ENCODE results near the gene PIK3C2G. TPM values are rescaled to one million over a fixed set of nuclear protein-coding genes. Genes with fewer than 3 reads are reported as not detected.

The PIK3C2G gene
- total and polyA plus RNA-seq, 10 of the 15 experiments (the other 5 are each of a cell fraction or from before 2014, with no cell fraction given) = not detected

GRCh38 chr12:18222699-18223098, 38.6 kb upstream of the PIK3C2G start:
- POLR2A ChIA-PET = no interaction called here
- FAIRE-seq (no peak), ATAC-seq (no peak), DNase-seq (ENCODE audit: low read depth, low spot score) (no peak)
- H3K27ac ChIP-seq (ENCODE audit: control insufficient read depth, insufficient read depth) = no peak overlapping the region
- TF ChIP-seq STAT3 (IDR thresholded peaks at IDR 0.05; ENCODE audit: low read depth, low read length) = no peak
- TF ChIP-seq SREBF1 (IDR thresholded peaks at IDR 0.05; ENCODE audit: low read length) = no peak
- no peak for TF ChIP-seq SUZ12 (IDR thresholded peaks at IDR 0.05; ENCODE audit: unreplicated experiment)
- no peak for TF ChIP-seq IKZF1 (conservative IDR thresholded peaks at IDR 0.05)
- no peak for TF ChIP-seq EED (IDR thresholded peaks at IDR 0.05; ENCODE audit: low read depth)
- no peak for TF ChIP-seq CBFB (IDR thresholded peaks at IDR 0.05; ENCODE audit: low read depth)
- no peak for TF ChIP-seq ZBTB33 (IDR thresholded peaks at IDR 0.05)
- TF ChIP-seq SMAD5 (IDR thresholded peaks at IDR 0.05; ENCODE audit: low read depth) = no peak
- TF ChIP-seq TAF1 (IDR thresholded peaks at IDR 0.05; ENCODE audit: borderline replicate concordance, low read depth, low read length) = no peak
- TF ChIP-seq IRF4 (IDR thresholded peaks at IDR 0.05; ENCODE audit: low read depth, low read length) = no peak
- no peak for TF ChIP-seq ZZZ3 (IDR thresholded peaks at IDR 0.05; ENCODE audit: control insufficient read depth, insufficient read length, low read depth)
- TF ChIP-seq PAX8 (IDR thresholded peaks at IDR 0.05) = no peak
- H2AFZ ChIP-seq (ENCODE audit: control insufficient read depth, low read depth, low read length) = no peak overlapping the region
- SMC1A ChIA-PET (ENCODE audit: uncharacterized antibody, unreplicated experiment) = interaction anchor here (1.3 to 1.5 kb wide), 3 partner anchors 62 to 86 kb away, joined by 3 to 6 read pairs (median 5); no protein-coding TSS in a partner anchor
- intact Hi-C loops (cut with micrococcal nuclease; ENCODE audit: unreplicated experiment) (no loop called here), in situ Hi-C loops (cut with MboI) (no loop called here)
- BruUV-seq (replicated peaks) = no TSS peak
- 67% methylated on average over 1 of the region's 1 CpG for WGBS (ENCODE audit: insufficient coverage, insufficient replicate concordance, low lambda C conversion rate, missing lambda C conversion rate)
- no peak overlapping the region for H3K4me3 ChIP-seq
- H3K4me2 ChIP-seq (ENCODE audit: control insufficient read depth, insufficient read depth) = no peak overlapping the region
- H3K36me3 ChIP-seq (ENCODE audit: control insufficient read depth in 2 of 2, insufficient read depth in 2 of 2, low read length in 1 of 2) = no peaks in the 10 kb centered on the region
- no peaks in the 10 kb centered on the region for H3K79me2 ChIP-seq (ENCODE audit: control insufficient read depth, insufficient read depth, low read length)
- no peaks in the 10 kb centered on the region for H3K4me1 ChIP-seq (ENCODE audit: control insufficient read depth, insufficient read depth, low read length)
- CTCF ChIA-PET = interaction anchor here (0.6 to 1.7 kb wide), 3 partner anchors 27 to 253 kb away, joined by 4 to 7 read pairs (median 5); no protein-coding TSS in a partner anchor
- H3K9me3 ChIP-seq (replicated peaks; ENCODE audit: control insufficient read depth, insufficient read depth, low read length) = no peaks in the 10 kb centered on the region
- RAD21 ChIA-PET (ENCODE audit: unreplicated experiment) = interaction anchor here (1.0 kb wide), 1 partner anchor 83 kb away, joined by 3 read pairs; no protein-coding TSS in a partner anchor
- no peaks in the 10 kb centered on the region for H4K20me1 ChIP-seq (ENCODE audit: control insufficient read depth, insufficient read depth)
- no peak overlapping the region for H3K9ac ChIP-seq (ENCODE audit: control insufficient read depth, insufficient read depth, low read length)
- no peaks in the 10 kb centered on the region for H3K27me3 ChIP-seq (replicated peaks in 1 of 2; ENCODE audit: control insufficient read depth in 2 of 2, insufficient read depth in 2 of 2, low read length in 1 of 2)

Measured in GM12878 (cell line).